K562 (cell line): ENCODE measurements around the gene U2SURP. TPM values are rescaled to one million over a fixed set of nuclear protein-coding genes. Genes with fewer than 3 reads are reported as not detected.
A peak's percentile ranks its signal among the peaks of the same experiment; 100 is the strongest.

Experiments
- ATAC-seq: fragments of 200-7000 bp; cut with Tn5 transposase; 3 replicates; pipeline ENCODE4 v1.9.1; 2020; ENCODE audit warnings: moderate library complexity
- BruUV-seq: library from RNA; stranded (reverse); fragments of 400-500 nt; replicated peaks from 2 replicates; lab custom pipeline; 2021; lab: Mats Ljungman, UMichigan
- CTCF ChIA-PET: fragments of 300-600 bp; formaldehyde crosslinking; extraction: SDS; loops from one replicate; lab custom pipeline; 2021; ENCODE audit warnings: low intra/inter-chr PET ratio; lab: Yijun Ruan, JAX
- POLR2A ChIA-PET: fragments of 300-600, 350-650 bp; sonication (Branson Sonifier 250); formaldehyde crosslinking; extraction: SDS; loops from one replicate; lab custom pipeline; 2021; ENCODE audit warnings: antibody characterized with exemption, inconsistent platforms; lab: Yijun Ruan, JAX
- DNase-seq, 4 experiments: peaks; one replicate each; pipeline versions ENCODE4 v3.0.0 to v3.0.0-alpha.2; 2011 to 2018; ENCODE audit warnings: low spot score in 3 of 4, mixed read lengths in 3 of 4; ENCODE audit errors: extremely low read depth in 1 of 4
- FAIRE-seq: peaks from 2 replicates; lab custom pipeline; 2011; peaks lifted over from hg19 to GRCh38; lab: Jason Lieb, UNC
- H2AFZ ChIP-seq: 2 replicates; pipeline ENCODE4 v1.6.0; 2011; ENCODE audit warnings: low read depth, low read length, control low read depth, inconsistent platforms
- H3K27ac ChIP-seq: fragments of 200-600 bp; 3 replicates; pipeline ENCODE4 v1.8.0; 2011; ENCODE audit warnings: low read depth, mild to moderate bottlenecking, control low read depth, inconsistent platforms, low read length, moderate library complexity, mixed read lengths; ENCODE audit errors: extremely low read depth
- H3K27me3 ChIP-seq, 2 experiments: fragments of 300-600 bp in 1 of 2; 2 replicates in 1 of 2; 3 replicates in 1 of 2; pipeline versions ENCODE4 v1.6.0 to v1.8.0; 2011; ENCODE audit warnings: inconsistent platforms in 2 of 2, low read length in 2 of 2, mild to moderate bottlenecking in 1 of 2, mixed read lengths in 1 of 2, moderate library complexity in 1 of 2; ENCODE audit not compliant: control insufficient read depth in 2 of 2, insufficient read depth in 2 of 2
- H3K36me3 ChIP-seq: fragments of 300-600 bp; 3 replicates; pipeline ENCODE4 v1.8.0; 2011; ENCODE audit warnings: mild to moderate bottlenecking, low read length, inconsistent platforms; ENCODE audit not compliant: control insufficient read depth, insufficient read depth
- H3K4me1 ChIP-seq, 2 experiments: fragments of 200-600 bp in 1 of 2; replicated peaks in 1 of 2; 2 replicates in 1 of 2; 3 replicates in 1 of 2; pipeline versions ENCODE4 v1.5.1 to v1.8.0; 2011; ENCODE audit warnings: inconsistent platforms in 2 of 2, low read length in 2 of 2, mild to moderate bottlenecking in 1 of 2, mixed read lengths in 1 of 2, moderate library complexity in 1 of 2; ENCODE audit not compliant: control insufficient read depth in 2 of 2, insufficient read depth in 2 of 2
- H3K4me2 ChIP-seq: 2 replicates; pipeline ENCODE4 v1.6.1; 2011; ENCODE audit warnings: low read length, control low read depth, inconsistent platforms, mixed read lengths; ENCODE audit not compliant: insufficient read depth
- H3K4me3 ChIP-seq: fragments of 200-600 bp; sonication (generic), shearing (Covaris generic); 2 replicates; pipeline ENCODE4 v1.5.1; 2016; ENCODE audit warnings: control low read depth, inconsistent platforms
- H3K79me2 ChIP-seq: fragments of 200-600 bp; 3 replicates; pipeline ENCODE4 v1.8.0; 2011; ENCODE audit warnings: low read length, inconsistent platforms; ENCODE audit not compliant: control insufficient read depth, insufficient read depth
- H3K9ac ChIP-seq, 2 experiments: 2 replicates each; pipeline versions ENCODE4 v1.6.0 to v1.6.1; 2011; ENCODE audit warnings: low read depth in 2 of 2, low read length in 2 of 2, control low read depth in 1 of 2, inconsistent platforms in 1 of 2, mild to moderate bottlenecking in 1 of 2, mixed read lengths in 1 of 2; ENCODE audit not compliant: insufficient read depth in 1 of 2
- H3K9me1 ChIP-seq: one replicate; pipeline ENCODE4 v1.6.0; 2011; ENCODE audit warnings: inconsistent platforms, mild to moderate bottlenecking, low read length, moderate library complexity; ENCODE audit not compliant: control insufficient read depth, insufficient read depth
- H3K9me3 ChIP-seq: replicated peaks from 2 replicates; pipeline ENCODE4 v1.5.1; 2011; ENCODE audit warnings: low read depth, low read length, inconsistent platforms; ENCODE audit not compliant: control insufficient read depth, insufficient read depth
- H4K20me1 ChIP-seq: replicated peaks from 2 replicates; pipeline ENCODE4 v1.6.1; 2011; ENCODE audit warnings: low read length, inconsistent platforms, mixed read lengths; ENCODE audit not compliant: control insufficient read depth, insufficient read depth
- ASH1L ChIP-seq: fragments of 450-650 bp; IDR thresholded peaks from 2 replicates; pipeline ENCODE4 v1.6.1; 2018; ENCODE audit warnings: borderline replicate concordance, mild to moderate bottlenecking, low read depth; ENCODE audit not compliant: partially characterized antibody
- DACH1 ChIP-seq: fragments of 450-650 bp; IDR thresholded peaks from 2 replicates; pipeline ENCODE4 v1.6.1; 2018; ENCODE audit not compliant: partially characterized antibody
- DLX4 ChIP-seq: fragments of 250-450 bp; sonication (Bioruptor Pico); IDR thresholded peaks from 2 replicates; pipeline ENCODE4 v1.6.1; 2021; ENCODE audit warnings: mild to moderate bottlenecking
- ETV5 ChIP-seq: sonication (generic); formaldehyde crosslinking; IDR thresholded peaks from 2 replicates; pipeline ENCODE4 v1.4.0; 2020; ENCODE audit warnings: low read depth, mild to moderate bottlenecking, missing genetic modification reagents
- GTF2E2 ChIP-seq: fragments of 200-800 bp; sonication (Bioruptor generic); IDR thresholded peaks from 2 replicates; pipeline ENCODE4 v1.6.1; 2016; ENCODE audit warnings: missing genetic modification characterization, missing compliant biosample characterization
- KAT2B ChIP-seq: IDR thresholded peaks from one replicate; pipeline ENCODE4 v1.6.1; 2012; ENCODE audit warnings: low read depth, mild to moderate bottlenecking, control low read depth, inconsistent platforms, low read length, moderate library complexity
- NR1H2 ChIP-seq: sonication (generic); formaldehyde crosslinking; IDR thresholded peaks from 2 replicates; pipeline ENCODE4 v1.4.0; 2020; ENCODE audit warnings: mild to moderate bottlenecking, missing genetic modification reagents
- PURB ChIP-seq: sonication (generic); formaldehyde crosslinking; IDR thresholded peaks from 2 replicates; pipeline ENCODE4 v1.9.0; 2021; ENCODE audit warnings: low read depth, mild to moderate bottlenecking, missing genetic modification reagents
- RUNX1 ChIP-seq: sonication (generic); IDR thresholded peaks from 2 replicates; pipeline ENCODE4 v1.6.1; 2016; ENCODE audit warnings: antibody characterized with exemption, low read depth
- SREBF1 ChIP-seq: fragments of 150-350 bp; IDR thresholded peaks from 2 replicates; pipeline ENCODE4 v1.6.1; 2014; ENCODE audit warnings: antibody characterized with exemption, low read depth, low read length, borderline replicate concordance
- ZNF282 ChIP-seq: sonication (generic); formaldehyde crosslinking; IDR thresholded peaks from 2 replicates; pipeline ENCODE4 v1.8.1; 2023; ENCODE audit warnings: missing genetic modification reagents
- WGBS: fragments of 100-300 bp; shearing (Covaris generic); methylation state at CpG from one replicate; pipeline ENCODE4 v1.1.6; 2016; ENCODE audit warnings: low coverage, mixed read lengths; ENCODE audit not compliant: insufficient coverage; ENCODE audit errors: missing lambda C conversion rate; 5-methylcytosine and 5-hydroxymethylcytosine counted together
- in situ Hi-C: fragments of 300-500 bp; cut with MboI; formaldehyde crosslinking; loops from 4 replicates; pipeline ENCODE4 v1.15.0; 2018; ENCODE audit warnings: inconsistent platforms, mixed read lengths
- intact Hi-C: fragments of 100-400 bp; cut with micrococcal nuclease; formaldehyde crosslinking; loops from 2 replicates; pipeline ENCODE4 v1.14.2; 2022
- polyA plus RNA-seq, 8 experiments: library from polyadenylated mRNA; depleted of rRNA in 4 of 8; stranded (reverse) in 5 of 8; unstranded in 3 of 8; fragments of >200 nt; fragmentation: Nextera tagmentation in 2 of 8; fragmentation: Illumina TruSeq in 1 of 8; extraction: Ambion mirVana in 2 of 8; extraction: Trizol in 1 of 8; gene quantifications; 2 replicates each; pipeline versions ENCODE4 v1.2.1 to v1.2.3, GENCODE V29; 2011 to 2014; ENCODE audit warnings: inconsistent platforms in 1 of 8, missing spikeins in 1 of 8
- total RNA-seq, 7 experiments: library from RNA; depleted of rRNA in 6 of 7; stranded (reverse); fragments of >200 nt in 6 of 7; fragmentation: Illumina TruSeq in 2 of 7; extraction: Trizol in 2 of 7; gene quantifications; 2 replicates each; pipeline versions ENCODE4 v1.2.1 to v1.2.3, GENCODE V29; 2011 to 2021; ENCODE audit warnings: low replicate concordance in 1 of 7
- TF ChIP-seq, protein P1 (sequence below): fragments of 250-450 bp; sonication (Bioruptor Pico); IDR thresholded peaks from 2 replicates; pipeline ENCODE4 v1.5.0; 2020; ENCODE audit warnings: mild to moderate bottlenecking, borderline replicate concordance

U2SURP gene
- total and polyA plus RNA-seq, 9 of the 15 experiments (the other 6 are each of a cell fraction or from before 2014, with no cell fraction given) = 128 to 322 (median 191) TPM

- H3K36me3 ChIP-seq = peaks cover 91% of the 10 kb centered on the region
Observed at GRCh38 chr3:143037867-143038266, 36.5 kb downstream of the U2SURP start.

More at GRCh38 chr3:143037867-143038266, 36.5 kb downstream of the U2SURP start:
- in situ Hi-C loops (no loop called here), intact Hi-C loops (no loop called here)
- peaks cover 34% of the 10 kb centered on the region for H3K79me2 ChIP-seq
- H3K9me3 ChIP-seq = no peaks in the 10 kb centered on the region
- TF ChIP-seq SREBF1 (no peak), DLX4 (CRISPR knock-in tag) (no peak), PURB (no peak), NR1H2 (CRISPR knock-in tag) (no peak), ASH1L (no peak), RUNX1 (no peak), KAT2B (no peak), DACH1 (no peak), ETV5 (CRISPR knock-in tag) (no peak), ZNF282 (CRISPR knock-in tag) (no peak), GTF2E2 (no peak)
- TF ChIP-seq, protein P1, sequence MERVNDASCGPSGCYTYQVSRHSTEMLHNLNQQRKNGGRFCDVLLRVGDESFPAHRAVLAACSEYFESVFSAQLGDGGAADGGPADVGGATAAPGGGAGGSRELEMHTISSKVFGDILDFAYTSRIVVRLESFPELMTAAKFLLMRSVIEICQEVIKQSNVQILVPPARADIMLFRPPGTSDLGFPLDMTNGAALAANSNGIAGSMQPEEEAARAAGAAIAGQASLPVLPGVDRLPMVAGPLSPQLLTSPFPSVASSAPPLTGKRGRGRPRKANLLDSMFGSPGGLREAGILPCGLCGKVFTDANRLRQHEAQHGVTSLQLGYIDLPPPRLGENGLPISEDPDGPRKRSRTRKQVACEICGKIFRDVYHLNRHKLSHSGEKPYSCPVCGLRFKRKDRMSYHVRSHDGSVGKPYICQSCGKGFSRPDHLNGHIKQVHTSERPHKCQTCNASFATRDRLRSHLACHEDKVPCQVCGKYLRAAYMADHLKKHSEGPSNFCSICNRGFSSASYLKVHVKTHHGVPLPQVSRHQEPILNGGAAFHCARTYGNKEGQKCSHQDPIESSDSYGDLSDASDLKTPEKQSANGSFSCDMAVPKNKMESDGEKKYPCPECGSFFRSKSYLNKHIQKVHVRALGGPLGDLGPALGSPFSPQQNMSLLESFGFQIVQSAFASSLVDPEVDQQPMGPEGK (CRISPR knock-in tag) = no peak
- FAIRE-seq = no peak
- no peaks in the 10 kb centered on the region for H3K27me3 ChIP-seq
- no peak overlapping the region for H3K27ac ChIP-seq
- H3K4me3 ChIP-seq = no peak overlapping the region
- no peak overlapping the region for H2AFZ ChIP-seq
- no peak overlapping the region for H3K9ac ChIP-seq
- POLR2A ChIA-PET = interaction anchor here (1.1 kb wide), 1 partner anchor 9 kb away, joined by 4 read pairs; no protein-coding TSS in a partner anchor
- 92% methylated on average over 2 of the region's 2 CpGs for WGBS
- no peaks in the 10 kb centered on the region for H4K20me1 ChIP-seq
- H3K9me1 ChIP-seq = no peaks in the 10 kb centered on the region
- ATAC-seq = peak; percentile 44
- DNase-seq = no peak
- CTCF ChIA-PET = no interaction called here
- no peak overlapping the region for H3K4me2 ChIP-seq
- BruUV-seq = no TSS peak
- H3K4me1 ChIP-seq = no peaks in the 10 kb centered on the region
